ENCODE data around the gene APOF. TPM values are rescaled to one million over a fixed set of nuclear protein-coding genes. Genes with fewer than 3 reads are reported as not detected.

Gene APOF
- total and polyA plus RNA-seq, 9 of the 15 experiments (the other 6 are each of a cell fraction or from before 2014, with no cell fraction given), result 0.09 to 0.15 (median 0.12) TPM; not detected in 5

GRCh38 chr12:56315622-56316473 lies 46.8 kb downstream of the APOF start, which contains the start of gene CNPY2 (continued):
- TF ChIP-seq HMG20B (CRISPR knock-in tag; IDR thresholded peaks at IDR 0.05) (no peak), FOXA3 (CRISPR knock-in tag; conservative IDR thresholded peaks at IDR 0.05 in 1 of 2, IDR thresholded peaks at IDR 0.05 in 1 of 2) (no peak), MCM2 (IDR thresholded peaks at IDR 0.05; ENCODE audit: low read depth) (no peak), ELF4 (CRISPR knock-in tag; IDR thresholded peaks at IDR 0.05) (no peak), ZNF23 (CRISPR knock-in tag; IDR thresholded peaks at IDR 0.05) (no peak), MYC (IDR thresholded peaks at IDR 0.05; ENCODE audit: low read depth, low read length) (peak; percentile 91), MYC (CRISPR knock-in tag; IDR thresholded peaks at IDR 0.05; ENCODE audit: borderline replicate concordance, low read depth) (0 out of 2 replicates have a peak, but pooled peaks have one; percentile 39), FOSL1 (tag; conservative IDR thresholded peaks at IDR 0.05) (peak; percentile 17; the same call in 1 of the 2 replicates), AFF1 (IDR thresholded peaks at IDR 0.05; ENCODE audit: low read depth in 1 of 2, partially characterized antibody in 2 of 2) (peak; percentile 62 to 99), OTX1 (CRISPR knock-in tag; IDR thresholded peaks at IDR 0.05) (no peak; the same call in 1 of the 2 replicates), TEAD4 (IDR thresholded peaks at IDR 0.05; ENCODE audit: low read length) (no peak), TEAD4 (CRISPR knock-in tag; IDR thresholded peaks at IDR 0.05; ENCODE audit: borderline replicate concordance) (no peak), SNAPC5 (CRISPR knock-in tag; IDR thresholded peaks at IDR 0.05) (no peak), SMARCE1 (IDR thresholded peaks at IDR 0.05) (peak; percentile 18; the same call in 1 of the 2 replicates), NRF1 (conservative IDR thresholded peaks at IDR 0.05 in 1 of 2, IDR thresholded peaks at IDR 0.05 in 1 of 2) (peak; percentile 89 to 91), ZBTB5 (IDR thresholded peaks at IDR 0.05) (no peak), SMARCB1 (IDR thresholded peaks at IDR 0.05; ENCODE audit: insufficient read length, low read depth) (no peak), LARP7 (IDR thresholded peaks at IDR 0.05) (no peak)
- TF ChIP-seq, protein P1, sequence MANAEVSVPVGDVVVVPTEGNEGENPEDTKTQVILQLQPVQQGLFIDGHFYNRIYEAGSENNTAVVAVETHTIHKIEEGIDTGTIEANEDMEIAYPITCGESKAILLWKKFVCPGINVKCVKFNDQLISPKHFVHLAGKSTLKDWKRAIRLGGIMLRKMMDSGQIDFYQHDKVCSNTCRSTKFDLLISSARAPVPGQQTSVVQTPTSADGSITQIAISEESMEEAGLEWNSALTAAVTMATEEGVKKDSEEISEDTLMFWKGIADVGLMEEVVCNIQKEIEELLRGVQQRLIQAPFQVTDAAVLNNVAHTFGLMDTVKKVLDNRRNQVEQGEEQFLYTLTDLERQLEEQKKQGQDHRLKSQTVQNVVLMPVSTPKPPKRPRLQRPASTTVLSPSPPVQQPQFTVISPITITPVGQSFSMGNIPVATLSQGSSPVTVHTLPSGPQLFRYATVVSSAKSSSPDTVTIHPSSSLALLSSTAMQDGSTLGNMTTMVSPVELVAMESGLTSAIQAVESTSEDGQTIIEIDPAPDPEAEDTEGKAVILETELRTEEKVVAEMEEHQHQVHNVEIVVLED (CRISPR knock-in tag; IDR thresholded peaks at IDR 0.05), result no peak

All from K562 (cell line).